Nephron (organoid): Measurements from ENCODE around the gene GCLM.

Experiments used
- H3K27ac Mint-ChIP-seq, 3 experiments: 2 replicates each; pipeline ENCODE4 v1.8.0; 2020; ENCODE audit warnings: mixed read lengths in 3 of 3, mild to moderate bottlenecking in 2 of 3, moderate library complexity in 1 of 3
- H3K27me3 Mint-ChIP-seq: 2 replicates; pipeline ENCODE4 v1.8.0; 2021; ENCODE audit warnings: low read depth, mild to moderate bottlenecking, moderate library complexity, mixed read lengths
- H3K36me3 Mint-ChIP-seq: 2 replicates; pipeline ENCODE4 v1.8.0; 2020; ENCODE audit warnings: low read depth, mixed read lengths
- H3K4me1 Mint-ChIP-seq: 2 replicates; pipeline ENCODE4 v1.8.0; 2020; ENCODE audit warnings: mixed read lengths
- H3K4me3 Mint-ChIP-seq, 3 experiments: 2 replicates each; pipeline ENCODE4 v1.8.0; 2020; ENCODE audit warnings: mild to moderate bottlenecking in 3 of 3, mixed read lengths in 3 of 3, moderate library complexity in 2 of 3
- H3K9me3 Mint-ChIP-seq: 2 replicates; pipeline ENCODE4 v1.8.0; 2020; ENCODE audit warnings: mixed read lengths
- TF ChIP-seq, protein P1 (sequence below), 3 experiments: fragments of 200-600 bp; sonication (generic); IDR thresholded peaks; one replicate each; pipeline ENCODE4 v1.5.0; 2021; ENCODE audit warnings: antibody characterized with exemption in 3 of 3; ENCODE audit not compliant: unreplicated experiment in 3 of 3

GCLM gene

DNA sequence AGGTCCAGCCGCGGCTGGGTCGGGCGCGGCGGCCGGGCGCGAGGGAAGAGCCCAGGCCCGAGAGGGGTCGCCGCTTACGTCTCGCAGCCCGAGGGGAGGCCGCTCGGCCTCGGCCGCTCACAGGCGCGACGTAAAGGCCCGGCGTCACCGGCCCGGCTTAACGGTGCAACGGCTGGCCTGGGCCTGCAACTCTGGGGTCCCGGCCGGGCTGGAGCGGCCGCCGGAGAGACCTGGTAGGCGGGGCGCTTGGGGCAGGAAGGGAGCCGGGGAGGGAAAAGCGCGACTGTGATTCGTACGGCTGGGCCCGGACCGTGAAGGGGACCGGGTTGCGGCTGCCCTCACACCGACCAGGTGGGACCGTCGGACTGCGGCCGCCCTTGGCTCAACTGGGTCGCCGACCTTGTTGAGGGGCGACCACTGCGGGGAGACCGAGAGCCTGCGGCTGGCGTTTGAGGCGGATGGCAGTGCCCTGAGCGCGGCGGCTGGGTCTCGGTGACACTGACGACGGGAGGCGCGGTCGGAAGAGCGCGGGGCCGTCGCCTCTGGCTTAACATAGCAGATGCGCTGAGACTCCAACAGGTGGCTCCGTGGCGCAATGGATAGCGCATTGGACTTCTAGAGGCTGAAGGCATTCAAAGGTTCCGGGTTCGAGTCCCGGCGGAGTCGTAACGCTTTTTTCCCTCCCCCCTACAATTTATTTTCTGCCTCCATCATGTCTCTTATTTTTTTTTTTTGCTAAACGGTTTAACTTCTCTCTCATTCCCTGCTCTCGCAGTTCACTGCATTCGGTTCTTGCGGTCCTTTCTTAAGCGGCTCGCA is 62.0 kb downstream of the GCLM start:
- peak overlapping the region; percentile 90 to 97 (median 94) for H3K4me3 Mint-ChIP-seq
- TF ChIP-seq, protein P1, sequence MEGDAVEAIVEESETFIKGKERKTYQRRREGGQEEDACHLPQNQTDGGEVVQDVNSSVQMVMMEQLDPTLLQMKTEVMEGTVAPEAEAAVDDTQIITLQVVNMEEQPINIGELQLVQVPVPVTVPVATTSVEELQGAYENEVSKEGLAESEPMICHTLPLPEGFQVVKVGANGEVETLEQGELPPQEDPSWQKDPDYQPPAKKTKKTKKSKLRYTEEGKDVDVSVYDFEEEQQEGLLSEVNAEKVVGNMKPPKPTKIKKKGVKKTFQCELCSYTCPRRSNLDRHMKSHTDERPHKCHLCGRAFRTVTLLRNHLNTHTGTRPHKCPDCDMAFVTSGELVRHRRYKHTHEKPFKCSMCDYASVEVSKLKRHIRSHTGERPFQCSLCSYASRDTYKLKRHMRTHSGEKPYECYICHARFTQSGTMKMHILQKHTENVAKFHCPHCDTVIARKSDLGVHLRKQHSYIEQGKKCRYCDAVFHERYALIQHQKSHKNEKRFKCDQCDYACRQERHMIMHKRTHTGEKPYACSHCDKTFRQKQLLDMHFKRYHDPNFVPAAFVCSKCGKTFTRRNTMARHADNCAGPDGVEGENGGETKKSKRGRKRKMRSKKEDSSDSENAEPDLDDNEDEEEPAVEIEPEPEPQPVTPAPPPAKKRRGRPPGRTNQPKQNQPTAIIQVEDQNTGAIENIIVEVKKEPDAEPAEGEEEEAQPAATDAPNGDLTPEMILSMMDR (IDR thresholded peaks at IDR 0.05; ENCODE audit: unreplicated experiment in 3 of 3): peak in 1 of 3 experiments; percentile 10
- H3K4me1 Mint-ChIP-seq: peaks cover 12% of the 10 kb centered on the region
- peak overlapping the region; percentile 92 to 98 (median 96) for H3K27ac Mint-ChIP-seq
- H3K36me3 Mint-ChIP-seq: peaks cover 5% of the 10 kb centered on the region
- H3K27me3 Mint-ChIP-seq: peaks cover 7% of the 10 kb centered on the region
- peaks cover 6% of the 10 kb centered on the region for H3K9me3 Mint-ChIP-seq

DNA sequence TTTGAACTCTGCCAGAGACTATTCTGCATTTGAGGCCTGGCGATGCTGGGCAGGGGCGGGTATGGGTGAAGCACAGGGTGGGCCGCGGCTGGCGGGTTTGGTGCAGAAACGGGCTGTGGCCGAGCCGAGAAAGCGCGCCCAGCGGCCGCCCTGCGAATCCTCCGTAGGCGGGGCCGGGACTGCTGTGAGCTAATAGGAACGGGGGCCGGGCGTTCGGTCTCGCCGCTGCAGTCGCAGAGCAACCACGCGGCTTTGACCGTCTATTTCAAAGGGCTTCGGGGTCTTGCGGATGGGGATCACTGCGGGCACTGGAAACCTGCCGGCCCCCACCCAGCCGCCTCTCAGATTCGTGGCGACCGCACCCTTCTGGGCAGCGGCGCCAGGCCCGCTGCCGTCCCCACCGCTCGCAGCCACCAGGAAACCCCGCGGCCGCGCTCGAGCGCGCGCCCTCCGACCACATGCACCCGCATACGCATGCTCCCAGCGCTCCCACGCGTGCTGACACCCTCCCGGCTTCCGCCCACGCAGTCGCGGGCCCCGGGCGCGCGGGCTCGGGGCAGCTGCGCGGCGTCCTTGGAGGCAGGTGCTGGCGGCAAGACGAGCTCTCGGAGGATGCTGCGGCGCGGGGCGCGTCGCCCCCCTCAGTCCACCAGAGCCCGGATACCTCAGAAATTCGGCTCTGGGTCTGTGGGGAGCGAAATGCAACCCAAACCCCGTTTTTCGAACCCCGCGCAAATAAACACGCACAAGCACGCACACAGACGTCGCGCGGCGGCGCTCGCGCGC is 62.8 kb downstream of the GCLM start:
- Mint-ChIP-seq H3K36me3 (peaks cover 5% of the 10 kb centered on the region), H3K4me1 (peaks cover 12% of the 10 kb centered on the region), H3K27ac (peak overlapping the region; percentile 95 to 99 (median 96)), H3K27me3 (peaks cover 11% of the 10 kb centered on the region), H3K9me3 (peaks cover 6% of the 10 kb centered on the region), H3K4me3 (peak overlapping the region; percentile 90 to 97 (median 94))
- TF ChIP-seq, protein P1 (IDR thresholded peaks at IDR 0.05; ENCODE audit: unreplicated experiment in 3 of 3): peak in 2 of 3 experiments; percentile 12 to 40

DNA sequence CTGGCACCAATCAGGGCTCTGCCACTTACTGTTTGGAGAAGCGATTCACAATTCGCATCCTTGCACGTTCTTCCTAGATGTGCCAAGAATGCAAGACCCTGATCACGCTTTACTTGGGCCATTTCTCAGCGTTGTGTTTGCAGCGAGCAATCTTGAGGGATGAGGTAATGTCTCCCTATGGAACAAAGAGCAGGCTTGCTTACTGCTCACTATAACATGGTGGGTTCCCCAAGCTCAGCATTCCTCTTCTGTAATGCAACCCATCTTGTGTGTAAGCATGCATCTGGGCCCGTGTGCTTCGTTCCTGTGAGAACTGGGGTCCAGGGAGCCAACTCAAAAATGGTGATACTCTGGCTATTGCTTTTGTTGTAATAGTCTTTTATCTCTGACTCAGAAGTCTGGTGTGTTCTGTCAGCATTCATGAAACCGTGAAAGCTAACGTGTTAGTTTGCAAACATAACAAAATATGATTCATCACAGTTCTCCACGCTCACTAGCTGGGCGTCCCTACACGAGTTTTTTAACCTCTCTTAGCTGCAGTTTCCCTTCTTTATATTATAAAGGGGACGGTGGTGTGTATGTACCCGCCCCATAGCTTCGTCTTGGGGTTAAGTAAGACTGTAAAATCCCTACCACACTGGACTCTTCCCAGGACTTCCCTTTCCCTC is 63.6 kb downstream of the GCLM start:
- Mint-ChIP-seq H3K27ac (peak overlapping the region; percentile 95 to 99 (median 96)), H3K4me3 (peak overlapping the region; percentile 90 to 97 (median 94))
- TF ChIP-seq, protein P1 (IDR thresholded peaks at IDR 0.05; ENCODE audit: unreplicated experiment in 3 of 3): no peak

DNA sequence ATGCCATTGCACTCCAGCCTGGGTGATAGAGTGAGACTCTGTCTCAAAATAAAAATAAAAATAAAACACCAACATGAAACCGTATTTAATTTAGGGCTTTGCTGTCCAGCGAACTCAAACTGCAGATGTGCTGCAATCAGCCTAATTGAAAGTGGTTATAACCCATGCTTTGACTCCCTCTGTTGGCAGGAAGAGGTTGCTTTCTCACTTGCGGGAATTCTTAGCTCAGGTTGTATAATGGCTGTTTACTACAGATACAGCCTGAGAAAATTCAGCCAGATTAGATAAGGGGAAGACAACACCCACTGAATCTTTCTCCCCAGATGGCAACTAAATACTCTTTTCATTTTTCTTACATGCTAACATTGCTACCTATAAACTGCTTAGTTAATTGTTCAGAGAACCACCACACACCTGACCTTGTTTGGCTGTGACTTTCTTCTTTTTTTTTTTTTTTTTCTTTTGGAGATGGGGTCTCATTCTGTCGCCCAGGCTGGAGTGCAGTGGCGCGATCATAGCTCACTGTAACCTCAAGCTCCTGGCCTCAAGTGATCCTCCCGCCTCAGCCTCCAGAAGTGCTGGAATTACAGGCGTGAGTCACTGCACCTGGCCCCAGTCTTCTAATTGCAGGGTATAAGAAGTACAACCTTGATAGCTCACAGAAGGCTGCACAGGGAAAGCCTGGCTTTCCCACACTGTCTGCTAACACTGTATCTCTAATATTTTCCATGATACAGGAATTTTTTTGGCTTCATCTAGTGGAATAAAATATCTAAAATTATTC is 64.8 kb downstream of the GCLM start:
- TF ChIP-seq, protein P1 (IDR thresholded peaks at IDR 0.05; ENCODE audit: unreplicated experiment in 3 of 3): peak; percentile 73 to 75 (median 74)
- Mint-ChIP-seq H3K36me3 (no peaks in the 10 kb centered on the region), H3K4me1 (peaks cover 12% of the 10 kb centered on the region), H3K27ac (peak overlapping the region; percentile 56 to 90 (median 67)), H3K27me3 (peaks cover 8% of the 10 kb centered on the region), H3K4me3 (peak overlapping the region; percentile 72 to 85 (median 75)), H3K9me3 (no peaks in the 10 kb centered on the region)

More for the DNA sequence above, 63.6 kb downstream of the GCLM start:
- H3K27me3 Mint-ChIP-seq: peaks cover 11% of the 10 kb centered on the region
- H3K9me3 Mint-ChIP-seq: peaks cover 6% of the 10 kb centered on the region
- peaks cover 5% of the 10 kb centered on the region for H3K36me3 Mint-ChIP-seq
- peaks cover 12% of the 10 kb centered on the region for H3K4me1 Mint-ChIP-seq

DNA sequence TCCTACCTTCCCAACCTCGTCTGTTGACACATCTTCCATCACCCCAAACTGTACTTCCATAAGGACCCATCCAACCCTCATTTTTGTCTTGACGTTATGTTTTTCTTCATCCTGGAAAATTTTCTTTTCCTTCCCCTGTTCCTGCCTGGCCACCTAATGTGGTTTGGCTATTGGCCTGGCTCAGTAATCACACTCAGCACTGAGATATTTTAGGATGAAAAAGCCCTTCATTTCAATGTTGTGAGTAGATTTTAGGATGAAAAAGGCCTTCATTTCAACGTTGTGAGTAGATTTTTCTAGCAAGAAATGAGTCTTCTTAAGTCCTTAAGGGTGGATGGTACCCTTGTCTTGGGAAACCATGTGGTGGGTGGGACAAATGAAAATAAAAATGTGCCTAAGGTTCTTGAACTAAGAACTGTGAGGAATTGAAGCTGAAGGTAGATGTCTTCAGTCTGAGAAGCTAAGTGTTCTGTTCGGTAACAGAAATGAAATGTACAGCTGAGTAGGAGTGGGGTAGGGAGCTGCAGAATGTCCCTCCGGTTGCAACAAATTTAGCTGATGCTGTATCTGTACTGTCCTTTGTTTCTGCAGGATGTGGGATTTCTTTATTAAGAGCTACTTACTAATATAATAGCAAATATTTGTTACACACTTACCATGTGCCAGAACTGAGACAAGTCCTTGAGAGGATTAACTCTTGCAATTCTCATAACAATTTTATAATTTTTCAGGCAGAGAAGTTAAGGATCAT is 66.3 kb downstream of the GCLM start:
- Mint-ChIP-seq H3K27me3 (peaks cover 8% of the 10 kb centered on the region), H3K36me3 (no peaks in the 10 kb centered on the region), H3K4me3 (no peak overlapping the region), H3K4me1 (peaks cover 12% of the 10 kb centered on the region), H3K27ac (no peak overlapping the region), H3K9me3 (no peaks in the 10 kb centered on the region)
- TF ChIP-seq, protein P1 (IDR thresholded peaks at IDR 0.05; ENCODE audit: unreplicated experiment in 3 of 3): no peak
